ENCODE measurements around the gene ACSM3. TPM values are rescaled to one million over a fixed set of nuclear protein-coding genes. Genes with fewer than 3 reads are reported as not detected.

ACSM3 gene
- total and polyA plus RNA-seq, 2 experiments from 2014 or later: 0.65 to 1.7 TPM

- in situ Hi-C loops (cut with MboI): no loop called here
- peak; percentile 38 for DNase-seq
Measured at GRCh38 chr16:20740007-20740883, 23.6 kb upstream of the ACSM3 start.

GRCh38 chr16:20740901-20741521 is 22.8 kb upstream of the ACSM3 start:
- no peaks in the 10 kb centered on the region for H3F3A ChIP-seq (ENCODE audit: insufficient read depth)
- peaks cover 47% of the 10 kb centered on the region for H3K79me2 ChIP-seq (ENCODE audit: insufficient read depth)

More at GRCh38 chr16:20740007-20740883, 23.6 kb upstream of the ACSM3 start:
- H3F3A ChIP-seq (ENCODE audit: insufficient read depth): no peaks in the 10 kb centered on the region
- peak overlapping the region; percentile 100 for H3K4me2 ChIP-seq (ENCODE audit: unreplicated experiment)
- H3K79me2 ChIP-seq (ENCODE audit: insufficient read depth): peaks cover 47% of the 10 kb centered on the region
- no peaks in the 10 kb centered on the region for H3K9me3 ChIP-seq (ENCODE audit: low read depth)
- 65 to 67% methylated on average over 11 of the region's 11 CpGs for WGBS, 2 experiments (ENCODE audit: low coverage in 1 of 2, low lambda C conversion rate in 2 of 2, missing lambda C conversion rate in 2 of 2)
- H3K27ac ChIP-seq: peak overlapping the region; percentile 51; the same call in 1 of the 2 replicates
- no peaks in the 10 kb centered on the region for H3K9me2 ChIP-seq (ENCODE audit: insufficient read depth)
- TF ChIP-seq EZH2phosphoT487 (IDR thresholded peaks at IDR 0.05; ENCODE audit: insufficient read depth, low read depth): no peak
- peak overlapping the region; percentile 93 for H3K9ac ChIP-seq
- peaks cover 34% of the 10 kb centered on the region for H3K36me3 ChIP-seq (ENCODE audit: low read depth)
- H2AFZ ChIP-seq: peak overlapping the region; percentile 81
- no peaks in the 10 kb centered on the region for H3K27me3 ChIP-seq (replicated peaks; ENCODE audit: insufficient read depth)
- H3K4me3 ChIP-seq: peak overlapping the region; percentile 99
- H4K20me1 ChIP-seq (ENCODE audit: insufficient read depth): 0 out of 2 replicates have a peak, but pooled peaks cover 5% of the 10 kb centered on the region
- peaks cover 8% of the 10 kb centered on the region; the same call in 1 of the 2 replicates for H3K4me1 ChIP-seq (ENCODE audit: insufficient read depth)

DNA sequence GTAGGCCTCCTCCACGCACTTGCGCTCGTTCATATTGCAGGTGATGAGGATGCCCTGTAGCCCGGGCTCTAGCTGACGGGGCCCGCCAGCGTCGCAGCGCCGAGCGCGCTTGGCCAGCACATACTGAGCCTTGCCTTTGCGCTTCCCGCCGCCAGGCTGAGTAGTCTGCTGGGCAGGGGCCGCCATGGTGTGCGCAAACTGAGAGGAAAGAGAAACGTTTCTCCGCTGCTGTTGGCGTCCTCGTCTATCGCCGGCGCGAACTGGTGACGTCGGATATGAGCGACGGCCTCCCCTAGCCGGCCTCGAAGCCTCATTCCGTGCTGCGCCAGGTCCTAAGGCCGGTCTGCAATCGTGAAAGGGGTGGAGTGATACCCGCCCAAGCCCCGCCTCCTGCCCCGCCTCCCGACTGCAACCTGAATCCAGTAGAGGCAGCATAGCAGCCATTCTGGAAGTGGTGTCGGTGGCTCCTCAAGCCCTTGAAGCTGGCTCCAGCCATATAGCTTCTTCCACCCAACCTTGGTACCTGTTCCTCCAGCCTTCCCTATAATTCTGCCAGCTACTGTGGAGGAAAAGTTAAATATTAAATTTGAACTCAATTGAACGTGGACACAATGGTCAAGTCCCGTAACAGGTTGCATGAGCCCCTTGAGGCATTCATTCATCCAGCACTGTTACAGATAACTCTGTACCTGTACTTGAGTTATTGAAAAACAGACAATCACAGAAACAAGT is 22.1 kb upstream of the ACSM3 start, which contains the start of gene THUMPD1:
TSS of gene THUMPD1 (minus strand) at position 265 of the 732 bp plus-strand sequence. CDS start at position 186, 79 bp downstream.
- Histone ChIP-seq H4K20me1 (ENCODE audit: insufficient read depth) (0 out of 2 replicates have a peak, but pooled peaks cover 5% of the 10 kb centered on the region), H3K9me3 (ENCODE audit: low read depth) (no peaks in the 10 kb centered on the region), H2AFZ (peak within 1 kb of the TSS; percentile 96), H3K4me2 (ENCODE audit: unreplicated experiment) (peak within 1 kb of the TSS; percentile 100), H3K9ac (peak within 1 kb of the TSS; percentile 93), H3K36me3 (ENCODE audit: low read depth) (peaks cover 19% of the 10 kb centered on the region), H3K4me1 (ENCODE audit: insufficient read depth) (peaks cover 8% of the 10 kb centered on the region; the same call in 1 of the 2 replicates), H3K27ac (peak within 1 kb of the TSS; percentile 90), H3K27me3 (replicated peaks; ENCODE audit: insufficient read depth) (no peaks in the 10 kb centered on the region), H3F3A (ENCODE audit: insufficient read depth) (no peaks in the 10 kb centered on the region), H3K9me2 (ENCODE audit: insufficient read depth) (no peaks in the 10 kb centered on the region), H3K4me3 (peak within 1 kb of the TSS; percentile 99), H3K79me2 (ENCODE audit: insufficient read depth) (peaks cover 45% of the 10 kb centered on the region)
- DNase-seq: peak; percentile 98
- 6 to 7% methylated on average over 38 to 40 of the region's 42 CpGs for WGBS, 2 experiments (ENCODE audit: low coverage in 1 of 2, low lambda C conversion rate in 2 of 2, missing lambda C conversion rate in 2 of 2)
- TF ChIP-seq EZH2 (IDR thresholded peaks at IDR 0.05; ENCODE audit: insufficient read depth, poor library complexity, severe bottlenecking): no peak
- TF ChIP-seq EZH2phosphoT487 (IDR thresholded peaks at IDR 0.05; ENCODE audit: insufficient read depth, low read depth): no peak
- in situ Hi-C loops (cut with MboI): no loop called here

More at GRCh38 chr16:20740901-20741521, 22.8 kb upstream of the ACSM3 start:
- Histone ChIP-seq H3K4me1 (ENCODE audit: insufficient read depth) (peaks cover 8% of the 10 kb centered on the region; the same call in 1 of the 2 replicates), H3K9me3 (ENCODE audit: low read depth) (no peaks in the 10 kb centered on the region), H4K20me1 (ENCODE audit: insufficient read depth) (0 out of 2 replicates have a peak, but pooled peaks cover 5% of the 10 kb centered on the region), H3K4me3 (peak overlapping the region; percentile 99), H3K9ac (peak overlapping the region; percentile 93), H3K4me2 (ENCODE audit: unreplicated experiment) (peak overlapping the region; percentile 100), H3K27me3 (replicated peaks; ENCODE audit: insufficient read depth) (no peaks in the 10 kb centered on the region), H3K27ac (peak overlapping the region; percentile 90; the same call in 1 of the 2 replicates), H2AFZ (peak overlapping the region; percentile 96), H3K36me3 (ENCODE audit: low read depth) (peaks cover 26% of the 10 kb centered on the region), H3K9me2 (ENCODE audit: insufficient read depth) (no peaks in the 10 kb centered on the region)
- WGBS, 2 experiments (ENCODE audit: low coverage in 1 of 2, low lambda C conversion rate in 2 of 2, missing lambda C conversion rate in 2 of 2): 1 to 2% methylated on average over 27 to 36 of the region's 36 CpGs
- TF ChIP-seq EZH2 (IDR thresholded peaks at IDR 0.05; ENCODE audit: insufficient read depth, poor library complexity, severe bottlenecking) (no peak), EZH2phosphoT487 (IDR thresholded peaks at IDR 0.05; ENCODE audit: insufficient read depth, low read depth) (no peak)
- in situ Hi-C loops (cut with MboI): no loop called here
- DNase-seq: peak; percentile 92

DNA sequence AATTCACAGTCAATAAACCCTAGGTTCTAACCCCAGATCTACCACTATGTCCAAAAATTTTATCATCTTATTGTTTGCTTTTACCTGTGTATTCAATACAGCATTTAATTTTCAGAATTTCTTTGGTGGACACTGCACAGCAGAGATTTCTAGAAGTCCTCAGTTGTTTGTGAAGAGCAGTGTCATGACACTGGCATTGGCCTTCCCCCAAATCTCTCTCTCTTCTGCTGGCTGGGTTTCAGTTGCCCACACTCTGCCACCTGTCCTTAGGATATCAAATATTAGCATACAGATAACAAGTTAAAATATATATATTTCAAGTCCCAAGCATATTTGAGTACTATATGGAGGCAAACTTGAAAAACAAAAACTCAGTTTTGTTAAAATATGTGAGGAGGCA is 20.2 kb upstream of the ACSM3 start:
- Histone ChIP-seq H4K20me1 (ENCODE audit: insufficient read depth) (0 out of 2 replicates have a peak, but pooled peaks cover 5% of the 10 kb centered on the region), H3F3A (ENCODE audit: insufficient read depth) (no peaks in the 10 kb centered on the region), H3K9me3 (ENCODE audit: low read depth) (no peaks in the 10 kb centered on the region), H3K9me2 (ENCODE audit: insufficient read depth) (no peaks in the 10 kb centered on the region), H3K27me3 (replicated peaks; ENCODE audit: insufficient read depth) (no peaks in the 10 kb centered on the region), H3K36me3 (ENCODE audit: low read depth) (peaks cover under 1% of the 10 kb centered on the region; the same call in 1 of the 2 replicates), H3K4me2 (ENCODE audit: unreplicated experiment) (no peak overlapping the region), H3K79me2 (ENCODE audit: insufficient read depth) (peaks cover 26% of the 10 kb centered on the region), H3K4me3 (no peak overlapping the region), H3K27ac (no peak overlapping the region), H2AFZ (no peak overlapping the region), H3K4me1 (ENCODE audit: insufficient read depth) (peaks cover 8% of the 10 kb centered on the region; the same call in 1 of the 2 replicates), H3K9ac (no peak overlapping the region)
- TF ChIP-seq EZH2phosphoT487 (IDR thresholded peaks at IDR 0.05; ENCODE audit: insufficient read depth, low read depth): no peak
- no peak for TF ChIP-seq EZH2 (IDR thresholded peaks at IDR 0.05; ENCODE audit: insufficient read depth, poor library complexity, severe bottlenecking)
- no peak for DNase-seq
- in situ Hi-C loops (cut with MboI): no loop called here
